ENCODE results near the gene DEFB110.

- TF ChIP-seq EZH2 (IDR thresholded peaks at IDR 0.05; ENCODE audit: insufficient read depth, poor library complexity, severe bottlenecking), result no peak
- no peak for TF ChIP-seq EZH2phosphoT487 (IDR thresholded peaks at IDR 0.05; ENCODE audit: insufficient read depth, low read depth)
Observed at GRCh38 chr6:50030350-50030749, 8.6 kb upstream of the DEFB110 start.

Measured in GM23248 (cell line).